ENCODE measurements around the gene PCDHGC5.

PCDHGC5 gene

DNA sequence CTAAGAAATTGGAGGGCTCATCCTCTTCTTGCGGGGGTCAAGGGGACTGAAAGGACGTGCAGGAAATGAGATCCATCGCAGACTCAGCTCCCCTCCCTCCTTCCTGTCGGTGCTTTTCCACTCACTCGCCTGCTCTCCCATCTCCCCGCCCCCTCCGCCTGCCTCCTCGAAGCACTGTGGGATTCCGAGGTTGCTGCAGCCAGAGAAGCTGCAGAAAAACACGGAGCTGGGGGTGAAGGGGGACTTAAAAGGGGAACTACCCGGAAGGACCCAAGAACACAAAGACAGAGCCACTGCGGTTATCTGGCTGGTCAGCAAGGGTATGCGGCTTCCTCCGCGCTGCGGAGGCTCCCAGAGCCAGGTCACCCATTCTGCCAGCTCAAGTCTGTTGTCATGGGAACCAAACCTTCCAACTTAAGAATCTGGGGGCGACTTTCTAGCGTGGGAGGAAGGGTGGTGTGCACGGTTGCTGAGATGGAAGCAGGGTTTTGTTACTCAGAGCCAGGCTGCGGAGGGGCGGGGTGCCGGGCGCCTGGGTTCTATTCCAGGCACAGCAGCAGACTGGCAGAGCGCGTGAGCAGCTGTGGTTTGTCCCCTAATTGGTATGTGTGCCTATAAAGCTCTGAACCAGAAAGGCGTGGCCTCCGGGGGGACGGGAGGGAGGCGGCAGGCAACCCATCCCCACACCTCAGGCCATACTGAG, 24.9 kb downstream of the PCDHGC5 start:
- peak; percentile 71 for DNase-seq

DNA sequence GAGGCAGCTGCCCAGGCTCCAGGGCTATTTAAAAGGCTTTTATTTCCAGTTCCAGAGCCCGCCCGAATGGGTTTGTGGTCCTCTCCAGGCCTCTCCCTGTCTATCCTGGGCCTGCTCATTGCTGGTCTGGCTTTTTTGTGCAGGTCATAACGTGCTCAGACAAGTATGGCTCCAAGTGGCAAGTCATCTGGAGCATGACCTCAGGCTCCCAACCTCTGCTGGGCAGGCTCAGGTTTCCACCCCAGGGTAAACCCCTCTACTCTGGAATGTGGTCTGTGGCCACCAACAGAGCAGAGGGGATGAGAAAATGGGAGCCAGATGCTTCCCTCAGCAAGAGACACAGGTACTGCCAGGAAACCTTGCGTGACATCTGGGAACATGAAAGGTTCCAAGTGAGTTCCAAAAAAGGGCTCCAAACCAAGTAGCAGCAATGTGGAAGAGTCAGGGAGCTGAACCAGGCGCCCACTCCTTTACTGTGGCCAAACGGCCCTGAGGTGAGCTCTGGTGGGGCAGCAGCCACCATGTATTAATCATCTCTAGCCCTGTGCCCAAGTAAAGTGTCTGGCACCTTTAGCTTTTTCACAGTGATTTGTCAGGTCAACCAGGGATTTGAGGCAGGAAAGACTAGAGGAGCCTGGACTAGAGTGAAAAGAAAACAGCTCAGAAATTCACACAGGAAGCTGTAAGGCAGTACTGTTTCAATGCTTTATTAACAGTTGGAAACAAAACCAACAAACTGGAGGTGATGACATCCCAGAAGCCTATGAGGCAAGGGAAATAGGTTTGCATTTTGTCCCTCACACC, 25.7 kb downstream of the PCDHGC5 start:
- DNase-seq = peak; percentile 44

- DNase-seq = no peak
These were observed 26.3 kb downstream of the PCDHGC5 start for GRCh38 chr5:141515141-141515540.

GRCh38 chr5:141515946-141516671, 27.2 kb downstream of the PCDHGC5 start:
- DNase-seq = no peak

- DNase-seq = no peak
These were observed 27.8 kb downstream of the PCDHGC5 start for GRCh38 chr5:141516672-141517025.

- no peak for DNase-seq
These were observed 28.4 kb downstream of the PCDHGC5 start for GRCh38 chr5:141517312-141517711.

GRCh38 chr5:141517880-141518617, 29.2 kb downstream of the PCDHGC5 start:
- DNase-seq = no peak

DNA sequence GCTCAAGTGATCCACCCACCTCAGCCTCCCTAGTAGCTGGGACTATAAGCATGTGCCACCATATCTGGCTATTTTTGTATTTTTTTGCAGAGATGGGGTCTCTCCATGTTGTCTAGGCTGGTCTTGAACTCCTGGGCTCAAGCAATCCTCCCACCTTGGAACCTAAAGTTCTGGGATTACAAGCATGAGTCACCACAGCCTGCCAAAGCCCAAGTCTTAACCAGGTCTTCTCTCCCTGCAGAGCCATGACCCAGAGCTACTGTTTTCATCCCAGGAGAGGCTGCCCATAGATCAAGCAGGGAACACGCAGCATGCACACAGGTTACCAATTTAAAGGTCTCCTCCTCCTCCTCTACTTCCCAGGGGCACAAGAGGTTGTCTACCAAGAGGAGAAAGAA, 29.7 kb downstream of the PCDHGC5 start:
- DNase-seq = no peak

- DNase-seq = no peak
These were observed 31.0 kb downstream of the PCDHGC5 start for GRCh38 chr5:141519605-141520565.

DNA sequence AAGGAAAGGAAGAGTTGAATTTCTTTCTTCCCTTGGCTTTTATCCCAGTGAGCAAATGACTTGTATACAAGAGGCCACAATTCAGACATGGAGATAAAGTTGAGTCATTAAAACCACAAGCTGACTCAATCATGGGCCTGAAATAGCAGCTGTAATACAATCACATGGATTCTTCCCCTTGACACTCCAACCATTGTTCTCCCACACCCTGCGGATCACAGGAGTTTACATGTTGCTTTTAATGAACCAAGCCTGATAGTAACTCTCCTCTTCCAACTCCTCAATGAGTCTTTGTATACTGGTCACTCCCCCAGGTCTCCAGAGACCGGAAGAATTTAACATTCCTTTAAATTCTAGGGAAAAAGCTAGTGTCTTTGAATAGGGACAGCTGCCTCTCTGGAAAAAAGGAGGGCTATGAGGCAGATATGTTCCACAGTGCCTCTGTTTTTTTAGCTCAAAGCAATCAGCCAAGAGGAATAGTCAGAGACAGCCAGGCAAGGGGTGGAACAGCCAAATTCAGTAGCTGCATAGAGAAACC, 32.4 kb downstream of the PCDHGC5 start:
- DNase-seq = peak; percentile 59

DNA sequence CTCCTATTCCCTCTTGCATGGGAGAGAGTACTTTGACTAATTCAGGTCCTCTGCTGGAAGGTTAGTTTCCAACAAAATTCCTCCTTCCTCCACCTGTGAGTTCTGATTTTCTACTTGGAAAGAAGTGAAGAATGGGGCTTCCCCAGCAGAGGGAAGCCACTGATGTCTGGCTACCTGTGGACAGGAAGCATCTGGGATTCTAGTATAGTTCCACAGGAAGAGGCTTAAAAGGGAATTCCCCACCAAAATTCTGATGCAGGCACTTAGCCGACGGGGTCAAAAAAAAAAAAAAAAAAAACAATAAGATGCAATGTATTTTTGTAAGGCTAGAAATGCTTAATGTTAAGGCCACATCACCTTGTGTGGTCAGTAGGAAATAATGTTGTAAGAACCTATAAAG, 33.4 kb downstream of the PCDHGC5 start:
- DNase-seq = no peak

- no peak for DNase-seq
These were observed 35.1 kb downstream of the PCDHGC5 start for GRCh38 chr5:141523991-141524390.

DNA sequence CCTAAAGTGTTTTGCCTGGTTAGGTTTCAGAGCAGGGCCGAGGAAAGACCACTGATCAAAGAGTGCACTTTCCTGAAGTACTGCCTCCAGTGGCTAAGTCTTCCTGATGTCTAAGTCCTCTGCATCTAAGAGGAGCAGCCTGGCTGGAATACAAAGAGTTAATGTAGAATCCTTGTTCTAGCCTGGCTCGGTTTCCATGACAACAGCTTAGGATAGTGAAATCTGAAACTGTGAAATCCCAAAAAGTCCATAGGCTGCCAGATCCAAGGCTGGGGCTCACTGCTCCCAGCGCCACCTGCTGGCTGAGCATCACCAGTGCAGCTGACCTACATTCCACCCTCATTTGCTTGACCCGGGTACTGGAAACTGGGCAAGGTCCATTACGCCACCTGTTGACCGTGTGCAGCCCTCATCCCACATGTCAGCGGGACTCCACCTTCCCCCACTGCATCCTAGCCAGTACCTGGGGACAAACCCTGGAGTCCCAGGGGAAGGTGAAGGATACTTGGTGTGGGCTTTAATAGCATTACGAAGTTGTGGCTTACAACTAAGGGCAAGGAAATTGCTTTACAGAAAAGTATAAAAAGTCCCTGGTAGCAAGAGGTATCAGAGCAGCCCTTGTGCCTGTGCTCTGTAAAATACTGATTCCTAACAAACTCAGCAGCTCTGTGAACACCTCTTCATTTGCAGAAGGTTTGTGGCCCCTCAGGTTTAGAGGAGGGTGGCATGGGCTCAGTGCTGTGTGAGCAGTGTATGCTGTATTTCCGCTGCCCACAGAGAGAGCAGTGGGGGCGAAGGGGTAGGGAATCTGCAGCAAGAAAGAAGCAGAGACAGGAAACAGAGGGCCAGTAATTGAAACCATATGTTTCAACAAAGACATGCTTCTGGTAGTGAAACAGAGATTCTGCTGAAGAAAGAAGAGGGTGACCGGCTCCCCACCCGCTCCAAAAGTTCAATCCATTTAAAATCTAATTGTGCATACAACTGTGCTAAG, 36.0 kb downstream of the PCDHGC5 start:
- peak; percentile 79 for DNase-seq

DNA sequence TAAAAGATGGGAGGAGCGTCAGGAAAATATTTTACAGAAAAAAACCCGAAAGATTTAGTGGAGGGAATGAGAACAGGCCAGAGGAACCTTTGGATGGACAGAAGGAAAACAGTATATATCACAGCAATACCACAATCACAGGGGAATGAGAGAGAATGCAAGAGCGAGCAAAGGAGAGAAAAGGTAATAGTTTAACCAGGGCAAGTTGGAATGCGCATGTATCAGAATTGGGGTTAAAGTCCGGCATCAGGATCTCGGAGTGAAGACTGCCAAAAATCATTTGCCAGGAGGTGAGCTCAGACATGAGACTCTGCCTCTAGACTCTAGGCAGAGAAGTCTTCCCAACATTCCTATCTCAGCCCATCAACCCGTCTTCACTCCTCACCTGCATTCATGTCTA, 36.8 kb downstream of the PCDHGC5 start:
- no peak for DNase-seq

DNA sequence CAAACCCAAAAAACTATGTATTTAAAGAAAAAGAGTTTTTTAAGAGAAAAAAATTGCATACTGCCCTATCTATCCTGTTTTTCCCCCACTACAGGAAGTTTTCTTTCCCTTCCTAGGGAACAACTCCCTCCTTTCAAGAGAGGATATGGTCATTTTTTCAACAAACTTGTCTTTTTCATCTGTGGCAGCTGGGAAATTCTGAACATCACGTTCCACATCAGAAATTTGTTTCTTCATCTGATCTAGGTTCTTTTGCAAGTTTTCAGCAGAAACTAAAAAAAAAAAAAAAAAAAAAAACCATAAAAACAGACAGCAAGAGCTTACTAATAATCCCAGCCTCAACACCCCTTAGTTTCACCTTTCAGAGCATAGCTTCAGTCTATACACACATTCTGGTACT, 38.5 kb downstream of the PCDHGC5 start:
- DNase-seq = no peak

GRCh38 chr5:141528291-141528984, 39.6 kb downstream of the PCDHGC5 start:
- DNase-seq = no peak

DNA sequence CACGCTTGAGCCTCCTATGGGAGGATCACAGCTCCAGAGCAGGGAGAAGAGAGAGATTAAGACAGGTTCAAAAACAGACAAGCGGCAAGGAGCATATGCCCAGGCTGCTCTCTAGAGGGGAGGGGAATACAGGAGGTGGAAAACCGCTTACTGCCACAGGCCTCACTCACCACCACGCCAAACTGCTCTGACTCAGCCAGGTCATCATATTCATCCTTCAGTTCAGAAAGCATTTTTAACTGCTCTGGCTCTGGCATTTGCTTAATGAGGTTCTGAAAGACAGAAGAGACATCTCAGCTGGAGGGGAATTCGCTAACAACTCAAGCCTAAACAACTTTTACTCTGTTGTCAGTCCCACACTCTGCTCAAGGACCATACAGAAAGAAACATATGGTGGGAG, 40.1 kb downstream of the PCDHGC5 start:
- DNase-seq = no peak

- DNase-seq = no peak
These were observed 41.0 kb downstream of the PCDHGC5 start for GRCh38 chr5:141529873-141530272.

DNA sequence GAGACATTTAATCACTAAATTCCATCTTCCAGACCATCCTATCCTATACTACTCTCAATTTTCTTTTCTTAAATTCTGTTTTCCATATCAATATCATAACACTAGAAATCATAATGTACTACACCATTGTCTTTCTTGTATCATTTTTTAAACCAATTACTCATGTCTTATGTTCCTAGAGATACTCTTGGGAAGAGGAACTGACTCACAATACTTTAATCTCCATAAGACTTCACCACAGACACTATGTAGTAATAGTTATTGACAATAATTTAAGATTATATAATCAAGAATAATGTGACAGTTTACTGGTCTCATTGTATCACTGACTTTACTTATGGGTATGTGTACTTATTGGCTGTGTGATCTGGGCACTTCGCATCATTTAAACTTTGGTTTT, 43.8 kb downstream of the PCDHGC5 start:
- no peak for DNase-seq

GRCh38 chr5:141533897-141534296, 45.0 kb downstream of the PCDHGC5 start:
- DNase-seq = no peak
